PC-3 (cell line): Measurements from ENCODE around the gene SLC4A4. TPM values are rescaled to one million over a fixed set of nuclear protein-coding genes. Genes with fewer than 3 reads are reported as not detected.

Source experiments
- ATAC-seq: fragments of 200-7000 bp; cut with Tn5 transposase; 2 replicates; pipeline ENCODE4 v1.9.1; 2020; ENCODE audit warnings: mild to moderate bottlenecking, moderate library complexity
- BruUV-seq: library from RNA; stranded (reverse); fragments of 400-500 nt; replicated peaks from 2 replicates; lab custom pipeline; 2021; lab: Mats Ljungman, UMichigan
- CTCF ChIA-PET: fragments of 300-600 bp; sonication (Branson Sonifier 250); formaldehyde crosslinking; loops from one replicate; lab custom pipeline; 2022; ENCODE audit warnings: antibody characterized with exemption; lab: Charles Lee
- POLR2A ChIA-PET: fragments of 300-600 bp; sonication (Branson Sonifier 250); formaldehyde crosslinking; loops from one replicate; lab custom pipeline; 2022; ENCODE audit warnings: antibody characterized with exemption; ENCODE audit not compliant: unreplicated experiment; lab: Charles Lee
- DNase-seq: peaks from one replicate; pipeline ENCODE4 v3.0.0-alpha.2; 2015
- H2AFZ ChIP-seq: fragments of 300-600 bp; sonication (generic); 2 replicates; pipeline ENCODE4 v1.6.0; 2016; ENCODE audit warnings: antibody characterized with exemption, low read length
- H3F3A ChIP-seq: fragments of 300-600 bp; sonication (generic); one replicate; pipeline ENCODE4 v1.6.0; 2017; ENCODE audit warnings: antibody characterized with exemption, low read length, control low read depth, mild to moderate bottlenecking; ENCODE audit not compliant: unreplicated experiment
- H3K27ac ChIP-seq: fragments of 300-600 bp; sonication (generic); 2 replicates; pipeline ENCODE4 v1.5.1; 2016; ENCODE audit warnings: mild to moderate bottlenecking, low read length
- H3K27me3 ChIP-seq: fragments of 300-600 bp; sonication (generic); 2 replicates; pipeline ENCODE4 v1.6.1; 2016; ENCODE audit warnings: low read length, mixed read lengths
- H3K36me3 ChIP-seq: fragments of 300-600 bp; sonication (generic); 2 replicates; pipeline ENCODE4 v1.6.1; 2016; ENCODE audit warnings: low read depth, mixed run types, low read length, mixed read lengths
- H3K4me1 ChIP-seq: fragments of 300-600 bp; sonication (generic); 2 replicates; pipeline ENCODE4 v1.5.1; 2016; ENCODE audit warnings: low read length; ENCODE audit not compliant: insufficient read depth
- H3K4me2 ChIP-seq: fragments of 300-600 bp; sonication (generic); 2 replicates; pipeline ENCODE4 v1.6.0; 2016; ENCODE audit warnings: low read length
- H3K4me3 ChIP-seq: fragments of 300-600 bp; sonication (generic); 2 replicates; pipeline ENCODE4 v1.5.1; 2016; ENCODE audit warnings: mild to moderate bottlenecking, low read length, mixed read lengths
- H3K79me2 ChIP-seq: fragments of 300-600 bp; sonication (generic); 2 replicates; pipeline ENCODE4 v1.6.1; 2017; ENCODE audit warnings: low read length, mixed read lengths
- H3K9ac ChIP-seq: fragments of 300-600 bp; sonication (generic); 2 replicates; pipeline ENCODE4 v1.6.0; 2016; ENCODE audit warnings: mild to moderate bottlenecking, low read length
- H3K9me2 ChIP-seq: fragments of 300-600 bp; sonication (generic); replicated peaks from 2 replicates; pipeline ENCODE4 v1.6.1; 2016; ENCODE audit warnings: mixed run types, low read length, mixed read lengths
- H3K9me3 ChIP-seq: fragments of 300-600 bp; sonication (generic); 2 replicates; pipeline ENCODE4 v1.6.1; 2016; ENCODE audit warnings: low read length, mixed read lengths
- H4K20me1 ChIP-seq: fragments of 300-600 bp; sonication (generic); 2 replicates; pipeline ENCODE4 v1.6.1; 2016; ENCODE audit warnings: low read length, mixed read lengths
- CTCF ChIP-seq: fragments of 300-600 bp; sonication (generic); conservative IDR thresholded peaks from 2 replicates; pipeline ENCODE4 v1.5.1; 2017; ENCODE audit warnings: antibody characterized with exemption, low read depth, mild to moderate bottlenecking, low read length
- EZH2 ChIP-seq: fragments of 300-600 bp; sonication (generic); IDR thresholded peaks from one replicate; pipeline ENCODE4 v1.6.1; 2017; ENCODE audit warnings: antibody characterized with exemption, mild to moderate bottlenecking, low read length; ENCODE audit not compliant: unreplicated experiment
- EZH2phosphoT487 ChIP-seq: fragments of 300-600 bp; sonication (generic); IDR thresholded peaks from 2 replicates; pipeline ENCODE4 v1.6.1; 2018; ENCODE audit warnings: mild to moderate bottlenecking, antibody characterized with exemption, low read length, borderline replicate concordance
- intact Hi-C: fragments of 100-400 bp; cut with micrococcal nuclease; formaldehyde crosslinking; loops from 2 replicates; pipeline ENCODE4 v1.9.0; 2023
- total RNA-seq: library from RNA; depleted of rRNA; stranded (reverse); fragments of >200 nt; gene quantifications from 2 replicates; pipeline ENCODE4 v1.2.3, GENCODE V29; 2014

SLC4A4 gene
- total RNA-seq, 1 experiment from 2014 or later = 0.47 TPM

- no peaks in the 10 kb centered on the region for H3K79me2 ChIP-seq
- no peak overlapping the region for H3K27ac ChIP-seq
- 0 out of 2 replicates have a peak overlapping the region, but pooled peaks have one; percentile 16 for H2AFZ ChIP-seq
- H3K9me2 ChIP-seq = no peaks in the 10 kb centered on the region
- H3F3A ChIP-seq = no peaks in the 10 kb centered on the region
- ChIA-PET CTCF (interaction anchor here (0.6 to 1.3 kb wide), 3 partner anchors 102 to 278 kb away, joined by 3 to 4 read pairs (median 4); no protein-coding TSS in a partner anchor), POLR2A (no interaction called here)
- no TSS peak for BruUV-seq
- H3K4me2 ChIP-seq = peak overlapping the region; percentile 8; the same call in 1 of the 2 replicates
- H3K36me3 ChIP-seq = no peaks in the 10 kb centered on the region
- no peak overlapping the region for H3K4me3 ChIP-seq
- H3K9ac ChIP-seq = no peak overlapping the region
- H4K20me1 ChIP-seq = no peaks in the 10 kb centered on the region
- TF ChIP-seq EZH2 (no peak), EZH2phosphoT487 (no peak), CTCF (no peak)
- no peaks in the 10 kb centered on the region for H3K9me3 ChIP-seq
- H3K4me1 ChIP-seq = peaks cover 14% of the 10 kb centered on the region
- ATAC-seq (no peak), DNase-seq (no peak)
- intact Hi-C loops = loop anchor here (5.0 kb wide), 3 partner anchors 92 to 497 kb away; no protein-coding TSS in a partner anchor
- H3K27me3 ChIP-seq = no peaks in the 10 kb centered on the region
These were observed 210.8 kb downstream of the SLC4A4 start for GRCh38 chr4:71549516-71550160.

GRCh38 chr4:71550220-71551165 lies 211.7 kb downstream of the SLC4A4 start:
- Histone ChIP-seq H3K9me2 (no peaks in the 10 kb centered on the region), H2AFZ (0 out of 2 replicates have a peak overlapping the region, but pooled peaks have one; percentile 16), H3K4me3 (no peak overlapping the region), H3K4me1 (peaks cover 14% of the 10 kb centered on the region), H3K9me3 (no peaks in the 10 kb centered on the region), H3K79me2 (no peaks in the 10 kb centered on the region), H3K27me3 (no peaks in the 10 kb centered on the region), H3F3A (no peaks in the 10 kb centered on the region), H3K27ac (no peak overlapping the region), H4K20me1 (no peaks in the 10 kb centered on the region), H3K4me2 (peak overlapping the region; percentile 8; the same call in 1 of the 2 replicates), H3K36me3 (no peaks in the 10 kb centered on the region), H3K9ac (no peak overlapping the region)
- BruUV-seq = no TSS peak
- intact Hi-C loops = loop anchor here (5.0 kb wide), 3 partner anchors 93 to 498 kb away; no protein-coding TSS in a partner anchor
- ATAC-seq (peak; percentile 67), DNase-seq (peak; percentile 66)
- TF ChIP-seq CTCF = peak; percentile 52
- TF ChIP-seq EZH2 = no peak
- TF ChIP-seq EZH2phosphoT487 = no peak
- CTCF ChIA-PET = interaction anchor here (0.5 to 1.5 kb wide), 8 partner anchors 52 to 366 kb away, joined by 3 to 5 read pairs (median 4); no protein-coding TSS in a partner anchor
- POLR2A ChIA-PET = interaction anchor here (0.6 kb wide), 1 partner anchor 57 kb away, joined by 3 read pairs; no protein-coding TSS in a partner anchor
